Osteoblast (primary cell): ENCODE results near the gene PBX3. TPM values are rescaled to one million over a fixed set of nuclear protein-coding genes. Genes with fewer than 3 reads are reported as not detected.
A peak's percentile ranks its signal among the peaks of the same experiment; 100 is the strongest.

Source experiments
- DNase-seq: peaks from one replicate; pipeline ENCODE4 v3.0.0; 2011; ENCODE audit warnings: low spot score, mixed read lengths; ENCODE audit not compliant: insufficient read length; ENCODE audit errors: missing footprints
- H2AFZ ChIP-seq: 2 replicates; pipeline ENCODE4 v1.6.0; 2011; ENCODE audit warnings: mild to moderate bottlenecking, low read length
- H3K27ac ChIP-seq: 2 replicates; pipeline ENCODE4 v1.5.1; 2011; ENCODE audit warnings: mild to moderate bottlenecking, low read depth, low read length, moderate library complexity
- H3K27me3 ChIP-seq: 2 replicates; pipeline ENCODE4 v1.6.0; 2012; ENCODE audit warnings: mild to moderate bottlenecking, control low read depth, inconsistent platforms, low read length, moderate library complexity; ENCODE audit not compliant: insufficient read depth
- H3K36me3 ChIP-seq: 2 replicates; pipeline ENCODE4 v1.5.1; 2011; ENCODE audit warnings: mild to moderate bottlenecking, low read length, control low read depth, moderate library complexity; ENCODE audit not compliant: insufficient read depth
- H3K4me1 ChIP-seq: 2 replicates; pipeline ENCODE4 v1.5.1; 2011; ENCODE audit warnings: mild to moderate bottlenecking, low read length, control low read depth, moderate library complexity; ENCODE audit not compliant: insufficient read depth
- H3K4me2 ChIP-seq: 2 replicates; pipeline ENCODE4 v1.6.0; 2011; ENCODE audit warnings: mild to moderate bottlenecking, low read length; ENCODE audit not compliant: insufficient read depth
- H3K4me3 ChIP-seq: fragments of 200-600 bp; sonication (generic); 3 replicates; pipeline ENCODE4 v1.5.1; 2012; ENCODE audit warnings: mild to moderate bottlenecking, low read length, inconsistent platforms; ENCODE audit not compliant: insufficient read depth
- H3K79me2 ChIP-seq: 2 replicates; pipeline ENCODE4 v1.6.0; 2012; ENCODE audit warnings: mild to moderate bottlenecking, low read length, control low read depth, inconsistent platforms; ENCODE audit not compliant: insufficient read depth
- H3K9me3 ChIP-seq: 2 replicates; pipeline ENCODE4 v1.5.1; 2011; ENCODE audit warnings: low read depth, low read length, control low read depth
- H4K20me1 ChIP-seq: 2 replicates; pipeline ENCODE4 v1.6.0; 2012; ENCODE audit warnings: mild to moderate bottlenecking, low read length, control low read depth; ENCODE audit not compliant: insufficient read depth
- CTCF ChIP-seq: IDR thresholded peaks from 2 replicates; pipeline ENCODE4 v1.5.1; 2011; ENCODE audit warnings: mild to moderate bottlenecking, low read depth, low read length, moderate library complexity; ENCODE audit errors: extremely low read depth
- total RNA-seq: library from RNA; depleted of rRNA; stranded (reverse); fragments of >200 nt; gene quantifications from 2 replicates; pipeline ENCODE4 v1.2.3, GENCODE V29; 2012

The PBX3 gene
- total RNA-seq, 1 donor, result 34.7 TPM

DNA sequence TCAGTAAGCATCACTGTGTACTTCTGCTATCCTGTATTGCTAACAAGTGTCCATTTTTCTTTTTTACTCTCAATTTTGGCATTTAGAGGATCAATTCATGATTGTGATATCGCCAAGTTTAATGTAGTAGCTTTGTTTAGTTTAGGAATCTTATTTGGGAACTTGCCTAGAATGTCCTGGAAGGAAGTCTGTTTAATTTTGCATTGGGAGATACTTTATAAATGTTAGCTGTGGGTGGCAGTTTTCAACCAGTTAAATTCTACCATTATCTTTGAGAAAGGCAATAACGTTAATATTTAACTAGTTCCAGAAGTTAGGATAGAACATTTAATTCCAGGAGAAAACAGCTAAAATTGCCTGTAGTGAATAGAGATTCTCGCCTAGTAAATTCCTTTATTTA is 78.6 kb downstream of the PBX3 start:
- no peaks in the 10 kb centered on the region for H3K27me3 ChIP-seq
- no peak for DNase-seq
- no peak overlapping the region for H2AFZ ChIP-seq
- H3K79me2 ChIP-seq, result peaks cover 77% of the 10 kb centered on the region
- H3K27ac ChIP-seq, result no peak overlapping the region
- no peak overlapping the region for H3K4me2 ChIP-seq
- H4K20me1 ChIP-seq, result no peaks in the 10 kb centered on the region
- no peaks in the 10 kb centered on the region for H3K9me3 ChIP-seq
- peaks cover 3% of the 10 kb centered on the region for H3K4me1 ChIP-seq
- no peaks in the 10 kb centered on the region for H3K36me3 ChIP-seq
- H3K4me3 ChIP-seq, result no peak overlapping the region
- TF ChIP-seq CTCF, result no peak

DNA sequence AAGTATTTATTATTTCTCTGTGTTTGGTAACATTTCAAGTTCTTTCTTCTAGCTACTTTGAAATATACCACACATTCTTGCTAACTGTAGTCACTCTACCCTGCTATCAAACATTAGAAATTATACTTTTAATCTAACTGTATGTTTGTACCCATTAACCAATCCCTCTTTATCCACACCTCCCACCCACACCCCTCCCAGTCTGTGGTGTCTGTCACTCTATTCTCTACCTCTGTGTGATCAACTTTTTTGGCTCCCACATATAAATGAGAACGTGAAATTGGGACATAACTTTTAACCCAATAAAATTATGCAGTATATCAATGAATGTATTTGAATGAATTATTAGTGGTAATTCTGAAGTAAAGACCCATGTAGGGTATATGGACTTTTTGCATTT is 79.7 kb downstream of the PBX3 start:
- H2AFZ ChIP-seq, result no peak overlapping the region
- no peak overlapping the region for H3K4me3 ChIP-seq
- H3K4me2 ChIP-seq, result no peak overlapping the region
- peaks cover 79% of the 10 kb centered on the region for H3K79me2 ChIP-seq
- H3K9me3 ChIP-seq, result no peaks in the 10 kb centered on the region
- no peak overlapping the region for H3K27ac ChIP-seq
- no peak for TF ChIP-seq CTCF
- no peaks in the 10 kb centered on the region for H3K36me3 ChIP-seq
- no peaks in the 10 kb centered on the region for H3K27me3 ChIP-seq
- H4K20me1 ChIP-seq, result no peaks in the 10 kb centered on the region
- peaks cover 3% of the 10 kb centered on the region for H3K4me1 ChIP-seq
- DNase-seq, result no peak

DNA sequence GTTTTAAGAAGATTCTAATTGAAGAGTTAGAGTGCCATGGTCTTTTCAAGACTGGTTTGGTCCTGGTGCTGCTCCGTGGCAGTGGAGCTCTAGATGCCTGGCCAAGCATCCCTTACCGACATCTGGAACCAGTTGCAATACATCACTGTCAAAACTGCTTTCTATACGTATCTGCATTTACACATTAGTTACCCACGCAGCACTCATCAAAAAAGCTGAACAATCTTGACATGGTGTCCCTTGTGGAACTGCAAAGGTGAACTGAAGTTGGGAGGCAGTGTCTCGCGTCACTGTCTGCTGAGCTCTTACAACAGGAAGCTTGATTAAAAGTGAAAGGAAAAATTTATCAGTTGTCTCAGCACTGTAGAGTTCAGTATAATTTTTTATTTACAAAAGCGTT is 82.6 kb downstream of the PBX3 start:
- peak overlapping the region; percentile 66 for H3K4me3 ChIP-seq
- H3K27ac ChIP-seq, result peak overlapping the region; percentile 33
- peak overlapping the region; percentile 78 for H3K4me2 ChIP-seq
- H2AFZ ChIP-seq, result peak overlapping the region; percentile 43
- peaks cover 73% of the 10 kb centered on the region for H3K79me2 ChIP-seq
- no peaks in the 10 kb centered on the region for H4K20me1 ChIP-seq
- no peak for TF ChIP-seq CTCF
- peaks cover 3% of the 10 kb centered on the region for H3K4me1 ChIP-seq
- no peaks in the 10 kb centered on the region for H3K36me3 ChIP-seq
- H3K27me3 ChIP-seq, result no peaks in the 10 kb centered on the region
- DNase-seq, result no peak
- no peaks in the 10 kb centered on the region for H3K9me3 ChIP-seq

GRCh38 chr9:125831054-125831453 is 83.9 kb downstream of the PBX3 start:
- DNase-seq, result no peak
- H3K9me3 ChIP-seq, result no peaks in the 10 kb centered on the region
- no peaks in the 10 kb centered on the region for H3K27me3 ChIP-seq
- no peaks in the 10 kb centered on the region for H3K36me3 ChIP-seq
- no peak overlapping the region for H2AFZ ChIP-seq
- H3K79me2 ChIP-seq, result peaks cover 73% of the 10 kb centered on the region
- H3K4me3 ChIP-seq, result no peak overlapping the region
- peaks cover 3% of the 10 kb centered on the region for H3K4me1 ChIP-seq
- TF ChIP-seq CTCF, result no peak
- no peak overlapping the region for H3K27ac ChIP-seq
- H3K4me2 ChIP-seq, result no peak overlapping the region
- no peaks in the 10 kb centered on the region for H4K20me1 ChIP-seq
